Panc1 (cell line): Measurements from ENCODE around the gene UNC5B.

Experiments
- TCF7L2 ChIP-seq: IDR thresholded peaks from 2 replicates; pipeline ENCODE4 v1.6.1; 2011; ENCODE audit warnings: mild to moderate bottlenecking, low read depth, low read length, inconsistent platforms
- TF ChIP-seq, protein P1 (sequence below): fragments of 450-650 bp; IDR thresholded peaks from 2 replicates; pipeline ENCODE4 v1.5.1; 2017; ENCODE audit warnings: mild to moderate bottlenecking

DNA sequence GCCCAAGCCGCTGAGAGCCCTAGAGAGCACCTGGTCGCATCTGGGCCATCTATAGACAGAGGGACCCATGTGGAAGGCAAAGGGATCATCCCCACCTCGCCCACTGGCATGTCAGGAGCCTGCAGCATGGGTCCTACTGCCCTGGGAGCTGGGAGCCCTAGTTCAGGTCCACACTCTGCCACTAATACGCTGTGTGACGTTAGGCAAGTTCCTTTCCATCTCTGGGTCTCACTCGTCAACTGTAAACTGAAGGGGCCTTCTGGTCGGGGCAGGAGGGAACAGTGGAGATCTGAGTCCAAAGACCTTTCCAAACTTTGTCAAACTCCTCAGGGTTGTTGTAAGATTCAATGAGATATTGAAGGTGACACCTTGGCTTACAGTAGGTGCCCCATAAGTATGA lies 23.4 kb downstream of the UNC5B start:
- TF ChIP-seq, protein P1, sequence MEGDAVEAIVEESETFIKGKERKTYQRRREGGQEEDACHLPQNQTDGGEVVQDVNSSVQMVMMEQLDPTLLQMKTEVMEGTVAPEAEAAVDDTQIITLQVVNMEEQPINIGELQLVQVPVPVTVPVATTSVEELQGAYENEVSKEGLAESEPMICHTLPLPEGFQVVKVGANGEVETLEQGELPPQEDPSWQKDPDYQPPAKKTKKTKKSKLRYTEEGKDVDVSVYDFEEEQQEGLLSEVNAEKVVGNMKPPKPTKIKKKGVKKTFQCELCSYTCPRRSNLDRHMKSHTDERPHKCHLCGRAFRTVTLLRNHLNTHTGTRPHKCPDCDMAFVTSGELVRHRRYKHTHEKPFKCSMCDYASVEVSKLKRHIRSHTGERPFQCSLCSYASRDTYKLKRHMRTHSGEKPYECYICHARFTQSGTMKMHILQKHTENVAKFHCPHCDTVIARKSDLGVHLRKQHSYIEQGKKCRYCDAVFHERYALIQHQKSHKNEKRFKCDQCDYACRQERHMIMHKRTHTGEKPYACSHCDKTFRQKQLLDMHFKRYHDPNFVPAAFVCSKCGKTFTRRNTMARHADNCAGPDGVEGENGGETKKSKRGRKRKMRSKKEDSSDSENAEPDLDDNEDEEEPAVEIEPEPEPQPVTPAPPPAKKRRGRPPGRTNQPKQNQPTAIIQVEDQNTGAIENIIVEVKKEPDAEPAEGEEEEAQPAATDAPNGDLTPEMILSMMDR = no peak
- TF ChIP-seq TCF7L2 = no peak
